CD4-positive, alpha-beta T cell treated with Interleukin-4 for 1 hour (primary cell): ENCODE results near the gene SCD5.

Experiments used
- DNase-seq, 2 donors: peaks; one replicate each; pipeline ENCODE4 v3.0.0-alpha.2; 2020 to 2022

Gene SCD5

GRCh38 chr4:82583897-82584587 lies 214.6 kb downstream of the SCD5 start:
- DNase-seq, result no peak

- DNase-seq, result no peak
Measured at GRCh38 chr4:82579932-82580331, 218.7 kb downstream of the SCD5 start.
